Measurements from ENCODE around the gene SCGB2B2. TPM values are rescaled to one million over a fixed set of nuclear protein-coding genes. Genes with fewer than 3 reads are reported as not detected.

SCGB2B2 gene
- total and polyA plus RNA-seq, 2 of the 4 experiments (the other 2 are of a cell fraction) = not detected

- no peak overlapping the region for H2BK120ac ChIP-seq (ENCODE audit: low read depth, low read length)
- no peak overlapping the region for H2AFZ ChIP-seq (replicated peaks; ENCODE audit: low read length, poor library complexity)
- H2AK9ac ChIP-seq (replicated peaks; ENCODE audit: low read depth, low read length, poor library complexity) = no peak overlapping the region
- H3K4me3 ChIP-seq (ENCODE audit: insufficient read depth, low read depth, low read length) = no peak overlapping the region
- no peak overlapping the region for H3K4ac ChIP-seq (ENCODE audit: low read depth, low read length)
- H3K56ac ChIP-seq (ENCODE audit: extremely low read depth, insufficient read depth, low read length) = no peak overlapping the region
- H3K36me3 ChIP-seq (ENCODE audit: control insufficient read depth, insufficient read depth, low read length) = no peaks in the 10 kb centered on the region
- H3K14ac ChIP-seq (replicated peaks; ENCODE audit: low read depth, low read length) = no peak overlapping the region
- no peaks in the 10 kb centered on the region for H3K9me3 ChIP-seq (ENCODE audit: control insufficient read depth, insufficient read depth, low read length)
- no peak for DNase-seq
- no TSS peak for BruUV-seq (replicated peaks)
- dilution Hi-C loops (cut with HindIII; ENCODE audit: low sequenced_read_pairs, unreplicated experiment) (no loop called here), intact Hi-C loops (cut with micrococcal nuclease) (no loop called here), in situ Hi-C loops (cut with MboI; ENCODE audit: low sequenced_read_pairs) (no loop called here)
- no peaks in the 10 kb centered on the region for H3K79me1 ChIP-seq (ENCODE audit: low read depth in 1 of 2, low read length in 2 of 2)
- H3K23ac ChIP-seq (ENCODE audit: low read depth, low read length) = no peak overlapping the region
- no peak overlapping the region for H3K4me2 ChIP-seq (ENCODE audit: low read depth, low read length)
- no peaks in the 10 kb centered on the region for H3K27me3 ChIP-seq (ENCODE audit: control insufficient read depth, insufficient read depth, low read length)
- no peak for TF ChIP-seq MXI1 (IDR thresholded peaks at IDR 0.05; ENCODE audit: borderline replicate concordance, low read depth, low read length)
- no peak for TF ChIP-seq RCOR1 (IDR thresholded peaks at IDR 0.05; ENCODE audit: insufficient replicate concordance, low read length)
- no peak for TF ChIP-seq CTCF (conservative IDR thresholded peaks at IDR 0.05; ENCODE audit: low read depth, low read length)
- TF ChIP-seq ELK1 (IDR thresholded peaks at IDR 0.05; ENCODE audit: borderline replicate concordance, low read depth, low read length) = no peak
- no peak for TF ChIP-seq NFE2L2 (IDR thresholded peaks at IDR 0.05; ENCODE audit: low read depth, low read length)
- no peak for TF ChIP-seq USF2 (IDR thresholded peaks at IDR 0.05; ENCODE audit: low read depth, low read length)
- TF ChIP-seq RAD21 (IDR thresholded peaks at IDR 0.05; ENCODE audit: low read length) = no peak
- no peak for TF ChIP-seq CHD1 (IDR thresholded peaks at IDR 0.05; ENCODE audit: low read depth, low read length)
- TF ChIP-seq SMC3 (IDR thresholded peaks at IDR 0.05; ENCODE audit: low read depth, low read length) = no peak
- no peak for TF ChIP-seq CEBPB (IDR thresholded peaks at IDR 0.05; ENCODE audit: low read depth, low read length)
- no peak for TF ChIP-seq RFX5 (IDR thresholded peaks at IDR 0.05; ENCODE audit: low read depth, low read length)
- TF ChIP-seq MAFK (IDR thresholded peaks at IDR 0.05; ENCODE audit: low read depth, low read length) = no peak
- TF ChIP-seq BHLHE40 (IDR thresholded peaks at IDR 0.05; ENCODE audit: low read depth, low read length) = no peak
- no peak for TF ChIP-seq FOS (IDR thresholded peaks at IDR 0.05; ENCODE audit: low read depth, low read length)
- no peak for TF ChIP-seq POLR2A (IDR thresholded peaks at IDR 0.05; ENCODE audit: low read depth, low read length)
- no peak for TF ChIP-seq MAZ (IDR thresholded peaks at IDR 0.05; ENCODE audit: borderline replicate concordance, low read depth, low read length)
- no peak overlapping the region for H2BK20ac ChIP-seq (ENCODE audit: low read depth, low read length)
- H3K18ac ChIP-seq (ENCODE audit: low read depth, low read length) = no peak overlapping the region
- no peak overlapping the region for H4K8ac ChIP-seq (ENCODE audit: low read depth in 2 of 2, low read length in 2 of 2)
- no peaks in the 10 kb centered on the region for H3K9me1 ChIP-seq (ENCODE audit: insufficient read depth, low read length)
- no CpG with 5 or more reads among the region's 6 CpGs for WGBS, 2 experiments (ENCODE audit: extremely low coverage in 2 of 2, insufficient read length in 1 of 2)
- POLR2A ChIA-PET (ENCODE audit: unreplicated experiment) = no interaction called here
- H4K5ac ChIP-seq (ENCODE audit: low read depth, low read length) = no peak overlapping the region
- H4K20me1 ChIP-seq (ENCODE audit: insufficient read depth, low read length) = no peaks in the 10 kb centered on the region
- no peak overlapping the region for H2BK15ac ChIP-seq (ENCODE audit: low read depth, low read length)
- CTCF ChIA-PET = no interaction called here
- H3K4me1 ChIP-seq (ENCODE audit: control insufficient read depth, insufficient read depth, low read length) = peaks cover 5% of the 10 kb centered on the region
- H3K9ac ChIP-seq (ENCODE audit: low read depth, low read length) = no peak overlapping the region
- no peak for ATAC-seq (ENCODE audit: low read depth)
- H2BK5ac ChIP-seq (ENCODE audit: low read depth, low read length, poor library complexity, severe bottlenecking) = no peak overlapping the region
- H4K91ac ChIP-seq (ENCODE audit: insufficient read depth, low read depth, low read length) = no peak overlapping the region
- no peak overlapping the region for H3K27ac ChIP-seq (ENCODE audit: insufficient read depth, low read length)
- H2AK5ac ChIP-seq (ENCODE audit: low read depth, low read length) = no peak overlapping the region
Observed at GRCh38 chr19:34664870-34665269, 12.1 kb downstream of the SCGB2B2 start.

All from IMR-90 (cell line).